Urinary bladder (tissue), 4 donors: ENCODE data around the gene STING1. TPM values are rescaled to one million over a fixed set of nuclear protein-coding genes. Genes with fewer than 3 reads are reported as not detected.
"Not testable (repeated sequence)": the region's sequence is repeated elsewhere in the genome, so short reads cannot be mapped to it uniquely, and the experiment has no call there.

ENCODE experiments used
- DNase-seq: peaks from one replicate; pipeline ENCODE4 v3.0.0-alpha.2; 2015; ENCODE audit errors: extremely low spot score
- H3K27ac ChIP-seq: one replicate; pipeline ENCODE4 v1.5.1; 2013; ENCODE audit warnings: low read depth, mild to moderate bottlenecking, moderate library complexity
- H3K36me3 ChIP-seq: one replicate; pipeline ENCODE4 v1.6.1; 2013; ENCODE audit warnings: mild to moderate bottlenecking, moderate library complexity; ENCODE audit not compliant: insufficient read depth
- H3K4me1 ChIP-seq: one replicate; pipeline ENCODE4 v1.6.1; 2013; ENCODE audit warnings: mild to moderate bottlenecking, moderate library complexity; ENCODE audit not compliant: insufficient read depth
- H3K4me3 ChIP-seq: one replicate; pipeline ENCODE4 v1.5.1; 2013; ENCODE audit warnings: low read depth, low read length
- WGBS: extraction: QIAGEN DNeasy Blood & Tissue Kit; methylation state at CpG from one replicate; pipeline ENCODE4 v1.1.7; 2013; 5-methylcytosine and 5-hydroxymethylcytosine counted together
- polyA plus RNA-seq: library from polyadenylated mRNA; stranded (reverse); fragments of 200-250 nt; gene quantifications from one replicate; pipeline ENCODE4 v1.2.3, GENCODE V29; 2013
- total RNA-seq: library from RNA; depleted of rRNA; stranded (reverse); fragments of >200 nt; gene quantifications from one replicate; pipeline ENCODE4 v1.2.3, GENCODE V29; 2014
- donor health status: healthy with polysubstance abuse.
- donor health status: healthy.

The STING1 gene
- total and polyA plus RNA-seq, 2 donors: 20.0 to 53.0 TPM

DNA sequence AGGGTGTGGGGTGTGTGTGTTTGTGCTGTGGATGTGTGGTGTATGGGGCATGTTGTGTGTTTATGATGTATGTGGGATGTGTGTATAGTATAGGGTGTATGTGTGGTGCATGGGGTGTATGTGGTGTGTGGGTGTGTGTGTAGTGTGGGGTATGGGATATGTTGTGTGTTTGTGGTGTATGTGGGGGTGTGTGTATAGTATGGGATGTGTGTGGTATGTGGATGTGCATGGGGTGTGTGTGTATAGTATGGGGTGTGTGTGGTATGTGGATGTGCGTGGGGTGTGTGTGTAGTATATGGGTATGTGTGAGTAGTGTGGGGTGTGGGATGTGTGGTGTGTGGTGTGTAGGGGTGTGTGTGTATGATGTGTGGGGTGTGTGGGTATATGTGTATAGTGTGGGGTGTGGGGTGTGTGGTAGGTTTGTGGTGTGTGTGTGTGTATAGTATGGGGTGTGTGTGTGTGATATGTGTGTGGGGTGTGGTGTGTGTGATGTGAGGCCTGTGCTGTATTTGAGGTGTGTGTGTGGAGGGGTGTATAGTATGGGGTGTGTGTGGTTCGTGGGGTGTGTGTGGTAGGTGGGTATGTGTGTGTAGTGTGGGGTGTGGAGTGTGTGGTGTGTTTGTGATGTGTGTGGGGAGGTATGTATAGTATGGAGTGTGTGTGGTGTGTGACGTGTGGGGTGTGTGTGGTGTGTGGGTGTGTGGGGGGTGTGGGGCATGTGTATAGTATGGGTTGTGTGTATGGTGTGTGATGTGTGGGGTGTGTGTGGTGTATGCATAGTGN is 30.5 kb downstream of the STING1 start:
- no peak overlapping the region for H3K4me3 ChIP-seq
- 80% methylated on average over 3 of the region's 3 CpGs for WGBS
- no peak for DNase-seq
- no peak overlapping the region for H3K27ac ChIP-seq
- no peaks in the 10 kb centered on the region for H3K4me1 ChIP-seq
- no peaks in the 10 kb centered on the region for H3K36me3 ChIP-seq

DNA sequence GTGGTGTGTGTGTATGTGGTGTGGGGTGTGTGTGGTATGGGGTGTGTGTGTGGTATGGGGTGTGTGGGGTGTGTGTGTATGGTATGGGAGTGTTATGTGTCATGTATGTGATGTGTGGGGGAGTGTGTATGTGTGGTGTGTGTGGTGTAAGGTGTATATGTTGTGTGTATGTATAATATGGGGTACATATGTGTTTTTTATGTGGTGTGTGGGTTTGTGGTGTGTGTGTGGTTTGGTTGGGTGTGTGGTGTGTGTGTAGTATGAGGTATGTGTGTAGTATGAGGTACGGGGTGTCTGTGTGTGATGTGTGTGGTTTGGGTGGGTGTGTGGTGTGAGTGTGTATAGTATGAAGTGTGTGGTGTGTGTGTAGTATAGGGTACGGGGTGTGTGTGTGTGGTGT is 31.4 kb downstream of the STING1 start:
- WGBS: 89% methylated on average over 2 of the region's 2 CpGs
- H3K27ac ChIP-seq: no peak overlapping the region
- no peaks in the 10 kb centered on the region for H3K36me3 ChIP-seq
- no peak overlapping the region for H3K4me3 ChIP-seq
- no peak for DNase-seq
- no peaks in the 10 kb centered on the region for H3K4me1 ChIP-seq

DNA sequence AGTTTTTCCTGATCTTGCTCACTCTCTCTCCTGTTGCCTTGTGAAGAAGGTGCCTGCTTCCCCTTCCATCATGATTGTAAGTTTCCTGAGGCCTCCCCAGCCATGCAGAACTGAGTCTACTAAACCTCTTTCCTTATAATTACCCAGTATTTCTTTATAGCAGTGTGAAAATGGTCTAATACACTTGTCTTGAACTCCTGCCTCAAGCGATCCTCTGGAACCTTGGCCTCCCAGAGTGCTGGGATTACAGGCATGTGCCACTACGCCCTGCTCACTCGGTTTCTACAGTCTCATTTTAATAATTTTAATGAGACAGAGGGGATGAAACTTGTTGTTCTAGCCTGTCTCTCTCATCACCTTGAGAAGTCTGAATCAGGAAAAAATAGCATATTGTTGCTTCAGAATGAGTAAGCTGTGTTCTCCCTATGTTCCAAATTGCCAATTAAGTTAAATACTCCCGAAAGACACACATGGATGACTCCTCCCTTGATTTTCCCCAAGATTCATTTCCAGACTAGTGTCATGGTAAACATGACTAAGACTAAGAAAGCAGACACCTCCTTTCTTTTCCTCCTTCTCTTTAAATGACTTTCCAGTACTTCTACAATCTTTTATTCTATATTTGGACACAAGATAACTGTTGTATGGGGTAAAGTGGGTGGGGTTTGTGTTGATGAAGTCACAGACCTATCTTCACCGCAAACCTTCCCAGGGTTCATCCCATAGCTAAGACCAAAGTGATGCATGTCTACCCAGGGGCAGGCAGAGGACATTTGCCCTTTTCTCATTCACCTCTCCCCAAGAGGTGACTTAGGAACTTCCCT is 35.4 kb downstream of the STING1 start:
- H3K4me1 ChIP-seq: peaks cover 1% of the 10 kb centered on the region
- DNase-seq: no peak
- H3K27ac ChIP-seq: no peak overlapping the region
- no peaks in the 10 kb centered on the region for H3K36me3 ChIP-seq
- 84% methylated on average over 5 of the region's 5 CpGs for WGBS
- no peak overlapping the region for H3K4me3 ChIP-seq

DNA sequence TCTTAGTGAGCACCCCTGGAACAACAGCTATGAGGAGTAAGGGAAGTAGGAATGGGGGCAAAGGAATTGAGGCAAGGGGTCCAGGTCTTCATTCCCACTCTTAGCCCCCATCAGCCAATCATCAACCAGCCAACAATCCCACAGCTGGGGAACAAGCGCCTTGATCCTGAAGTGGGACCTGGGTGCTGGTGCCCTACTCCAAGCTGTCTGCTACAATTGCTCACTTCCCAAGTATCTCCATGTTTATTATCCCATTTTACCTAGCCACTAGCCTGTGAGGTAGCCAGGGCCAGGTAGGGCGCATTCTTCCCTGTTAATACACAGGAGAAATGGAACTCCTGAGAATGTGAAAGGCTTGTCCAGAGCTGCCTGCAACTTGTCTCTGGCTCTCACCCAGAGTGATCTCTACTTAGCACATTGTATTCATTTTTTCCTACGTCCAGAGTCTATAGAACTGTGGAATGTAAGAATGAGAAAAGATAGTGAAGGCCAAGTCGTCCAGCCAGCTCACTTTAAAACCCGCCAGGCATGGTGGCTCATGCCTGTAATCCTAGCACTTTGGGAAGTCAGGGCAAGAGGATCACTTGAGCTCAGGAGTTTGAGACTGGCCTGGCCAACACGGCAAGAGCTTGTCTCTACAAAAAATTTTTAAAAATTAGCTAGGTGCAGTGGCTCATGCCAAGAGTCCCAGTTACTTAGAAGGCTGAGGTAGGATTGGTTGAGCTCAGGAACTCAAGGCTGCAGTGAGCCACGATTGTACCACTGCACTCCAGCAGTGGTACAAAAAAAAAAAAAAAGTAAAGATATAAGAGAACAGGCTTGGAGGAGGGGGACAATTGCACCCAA is 37.0 kb downstream of the STING1 start:
- H3K36me3 ChIP-seq: no peaks in the 10 kb centered on the region
- DNase-seq: no peak
- H3K4me3 ChIP-seq: no peak overlapping the region
- peaks cover 1% of the 10 kb centered on the region for H3K4me1 ChIP-seq
- whole genome bisulfite sequencing: 43% methylated on average over 7 of the region's 7 CpGs
- H3K27ac ChIP-seq: no peak overlapping the region

DNA sequence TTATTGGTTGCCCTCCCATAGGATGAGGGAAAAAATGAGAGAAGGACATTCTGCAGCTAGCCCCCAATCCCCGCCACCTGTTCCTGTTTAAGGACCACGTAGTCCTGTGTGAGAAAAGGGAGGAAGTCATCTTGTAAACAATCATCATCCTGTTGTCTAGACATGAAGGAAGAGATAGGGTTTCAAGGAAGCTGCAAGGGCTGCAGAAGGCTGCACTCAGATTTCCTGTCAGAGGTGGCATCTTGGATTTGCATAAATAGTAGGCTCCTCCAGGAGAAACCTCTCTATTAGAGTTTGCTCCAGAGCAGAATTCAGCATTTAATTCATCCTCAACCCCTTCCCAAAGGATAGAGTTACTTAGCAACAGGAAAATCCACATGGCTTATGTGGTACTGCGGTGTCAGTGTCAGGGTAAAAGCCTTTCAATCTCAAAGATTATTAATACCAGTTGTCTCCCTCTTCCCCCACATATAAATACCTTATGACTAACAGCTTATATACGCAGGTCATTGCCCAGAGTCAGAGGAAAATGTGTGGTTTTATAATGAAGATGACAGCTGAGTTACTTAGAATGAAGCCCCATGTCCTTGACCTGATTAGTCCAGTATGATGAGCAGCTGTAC is 38.6 kb downstream of the STING1 start:
- no peaks in the 10 kb centered on the region for H3K36me3 ChIP-seq
- WGBS: 56% methylated on average over 4 of the region's 4 CpGs
- H3K4me1 ChIP-seq: peaks cover 1% of the 10 kb centered on the region
- H3K4me3 ChIP-seq: no peak overlapping the region
- no peak for DNase-seq
- H3K27ac ChIP-seq: no peak overlapping the region

DNA sequence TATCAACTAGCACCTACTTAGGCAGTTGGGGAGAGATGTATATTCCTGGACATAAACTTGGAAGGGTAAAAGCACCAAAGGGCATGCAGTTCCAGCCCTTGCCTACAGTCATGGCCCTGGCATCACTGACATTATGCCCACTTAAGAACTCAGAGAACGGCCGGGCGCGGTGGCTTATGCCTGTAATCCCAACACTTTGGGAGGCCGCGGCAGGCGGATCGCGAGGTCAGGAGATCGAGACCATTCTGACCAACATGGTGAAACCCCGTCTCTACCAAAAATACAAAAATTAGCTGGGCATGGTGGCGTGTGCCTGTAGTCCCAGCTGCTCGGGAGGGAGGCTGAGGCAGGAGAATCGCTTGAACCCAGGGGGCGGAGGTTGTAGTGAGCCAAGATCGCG is 42.1 kb downstream of the STING1 start:
- DNase-seq, H3K27ac ChIP-seq, H3K4me3 ChIP-seq, H3K36me3 ChIP-seq, H3K4me1 ChIP-seq: not testable (repeated sequence)
- 98% methylated on average over 17 of the region's 17 CpGs for WGBS

DNA sequence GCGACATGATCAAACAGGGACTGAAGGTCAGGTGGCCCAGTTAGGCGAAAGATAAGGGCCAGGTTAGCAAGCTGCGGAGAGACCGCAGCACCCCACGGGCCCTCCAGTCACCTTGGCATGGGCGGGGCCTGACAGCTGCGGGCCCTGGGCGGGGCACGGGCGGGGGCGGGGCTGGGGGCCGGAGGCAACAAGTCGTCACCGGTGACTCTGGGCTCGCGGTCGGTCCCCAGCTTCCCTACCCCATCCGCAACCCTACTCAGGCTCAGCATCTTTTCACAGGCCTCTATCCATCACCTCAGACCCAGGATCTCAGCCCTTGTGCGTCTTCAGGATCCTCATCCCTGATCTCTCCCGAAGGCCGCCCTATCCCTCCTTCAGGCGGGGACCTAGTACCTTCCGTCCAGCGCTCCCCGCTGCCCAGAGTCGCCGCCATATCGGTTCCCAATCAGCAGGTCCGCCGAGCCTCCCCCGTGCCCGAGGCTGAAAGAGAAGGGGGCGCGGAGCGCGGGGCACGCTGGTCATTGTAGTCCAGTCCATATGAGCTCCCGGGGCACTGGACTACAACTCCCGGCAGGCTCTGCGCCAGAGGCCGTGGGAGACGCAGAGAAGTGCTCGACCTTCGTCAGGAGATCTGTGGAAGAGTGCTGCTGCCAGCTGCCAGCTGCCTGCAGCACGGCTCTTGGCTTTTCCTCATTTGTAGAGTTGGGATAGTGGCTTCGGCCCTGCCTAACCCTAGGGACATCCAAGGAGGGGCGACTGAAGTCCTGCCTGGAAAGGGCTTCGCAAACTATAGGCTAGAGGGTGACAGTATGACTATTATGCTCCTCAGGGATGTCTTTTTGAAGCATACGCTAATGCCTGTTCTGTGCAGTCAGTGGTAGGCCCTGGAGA is 43.3 kb downstream of the STING1 start, which contains the start of gene DNAJC18:
TSS of gene DNAJC18 (minus strand) at position 513 of the 891 bp plus-strand sequence. CDS start at position 433, 80 bp downstream.
- Histone ChIP-seq H3K4me3 (peak within 1 kb of the TSS; percentile 74), H3K27ac (peak within 1 kb of the TSS; percentile 91), H3K36me3 (no peaks in the 10 kb centered on the region), H3K4me1 (peaks cover under 1% of the 10 kb centered on the region)
- DNase-seq: peak; percentile 76
- WGBS: 3% methylated on average over 49 of the region's 49 CpGs

DNA sequence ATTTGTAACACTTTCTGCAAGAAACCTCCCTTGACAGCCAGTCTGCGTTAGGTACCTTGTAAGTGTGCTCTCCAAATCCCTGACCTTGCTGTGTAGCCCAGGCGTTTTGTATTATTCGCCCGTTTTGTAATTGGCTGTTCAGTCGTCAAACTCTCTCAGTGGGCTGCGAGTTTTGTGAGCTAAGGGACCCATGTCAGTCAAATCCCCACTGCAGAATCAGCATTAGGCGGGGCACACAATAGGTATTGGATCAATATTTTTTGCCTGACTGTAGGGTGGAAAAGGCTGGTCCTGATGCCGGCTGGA is 43.9 kb downstream of the STING1 start:
- WGBS: 26% methylated on average over 8 of the region's 8 CpGs
- H3K27ac ChIP-seq: no peak overlapping the region
- no peaks in the 10 kb centered on the region for H3K4me1 ChIP-seq
- no peak for DNase-seq
- peak overlapping the region; percentile 74 for H3K4me3 ChIP-seq
- no peaks in the 10 kb centered on the region for H3K36me3 ChIP-seq

DNA sequence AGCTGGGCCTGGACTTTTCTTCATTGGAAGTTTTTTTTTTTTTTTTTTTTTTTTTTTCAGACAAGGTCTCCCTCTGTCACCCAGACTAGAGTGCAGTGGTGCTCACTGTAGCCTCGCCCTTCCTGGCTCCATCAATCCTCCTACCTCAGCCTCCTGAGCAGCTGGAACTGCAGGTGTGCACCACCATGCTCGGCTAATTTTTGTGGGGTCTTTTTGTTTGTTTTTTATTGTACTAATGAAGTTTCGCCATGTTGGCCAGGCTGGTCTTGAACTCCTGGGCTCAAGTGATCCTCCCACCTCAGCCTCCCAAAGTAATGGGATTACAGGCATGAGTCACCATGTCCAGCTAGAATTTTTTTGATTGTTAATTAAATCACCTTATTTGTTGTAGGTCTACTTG is 46.9 kb downstream of the STING1 start:
- H3K36me3 ChIP-seq: no peaks in the 10 kb centered on the region
- no peak overlapping the region for H3K27ac ChIP-seq
- DNase-seq: no peak
- no peak overlapping the region for H3K4me3 ChIP-seq
- WGBS: 97% methylated on average over 3 of the region's 3 CpGs
- no peaks in the 10 kb centered on the region for H3K4me1 ChIP-seq

DNA sequence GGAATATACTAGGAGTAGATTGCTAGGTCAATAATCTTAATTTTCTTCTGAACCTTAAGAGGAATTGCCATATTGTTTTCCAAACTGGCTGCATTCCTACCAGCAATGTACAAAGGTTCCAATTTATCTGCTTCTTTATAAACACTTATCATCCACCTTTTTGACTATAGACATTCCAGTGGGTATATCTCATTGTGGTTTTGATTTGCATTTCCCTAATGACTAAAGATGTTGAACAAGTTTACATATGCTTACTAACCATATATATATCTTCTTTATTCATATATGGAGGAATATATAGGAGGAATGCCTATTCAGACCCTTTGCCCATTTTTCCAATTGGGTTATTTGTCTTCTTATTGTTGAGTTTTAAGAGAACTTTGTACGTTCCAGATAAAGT is 50.9 kb downstream of the STING1 start:
- H3K4me1 ChIP-seq: no peaks in the 10 kb centered on the region
- H3K27ac ChIP-seq: no peak overlapping the region
- H3K4me3 ChIP-seq: no peak overlapping the region
- DNase-seq: no peak
- no peaks in the 10 kb centered on the region for H3K36me3 ChIP-seq
- WGBS: 76% methylated on average over 1 of the region's 1 CpG

DNA sequence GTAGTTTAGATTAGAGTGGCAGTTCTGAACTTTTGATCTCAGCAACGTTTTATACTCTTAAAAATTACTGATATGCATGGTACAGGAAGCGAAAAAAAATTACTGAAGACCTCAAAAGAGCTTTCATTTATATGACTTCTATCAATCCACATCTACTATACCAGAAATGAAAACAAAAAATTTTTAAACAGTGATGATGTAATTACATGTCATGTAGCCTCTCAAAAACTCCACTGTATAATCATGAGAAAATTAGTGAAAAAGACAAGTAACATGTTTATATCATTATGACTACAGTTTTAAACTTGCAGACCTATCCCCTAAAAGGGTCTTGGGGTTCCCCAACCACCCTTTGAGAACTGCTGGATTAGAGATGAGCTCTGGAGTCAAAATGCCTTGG is 52.5 kb downstream of the STING1 start:
- 76% methylated on average over 2 of the region's 2 CpGs for WGBS
- no peaks in the 10 kb centered on the region for H3K4me1 ChIP-seq
- H3K27ac ChIP-seq: no peak overlapping the region
- no peak for DNase-seq
- H3K4me3 ChIP-seq: no peak overlapping the region
- H3K36me3 ChIP-seq: no peaks in the 10 kb centered on the region

DNA sequence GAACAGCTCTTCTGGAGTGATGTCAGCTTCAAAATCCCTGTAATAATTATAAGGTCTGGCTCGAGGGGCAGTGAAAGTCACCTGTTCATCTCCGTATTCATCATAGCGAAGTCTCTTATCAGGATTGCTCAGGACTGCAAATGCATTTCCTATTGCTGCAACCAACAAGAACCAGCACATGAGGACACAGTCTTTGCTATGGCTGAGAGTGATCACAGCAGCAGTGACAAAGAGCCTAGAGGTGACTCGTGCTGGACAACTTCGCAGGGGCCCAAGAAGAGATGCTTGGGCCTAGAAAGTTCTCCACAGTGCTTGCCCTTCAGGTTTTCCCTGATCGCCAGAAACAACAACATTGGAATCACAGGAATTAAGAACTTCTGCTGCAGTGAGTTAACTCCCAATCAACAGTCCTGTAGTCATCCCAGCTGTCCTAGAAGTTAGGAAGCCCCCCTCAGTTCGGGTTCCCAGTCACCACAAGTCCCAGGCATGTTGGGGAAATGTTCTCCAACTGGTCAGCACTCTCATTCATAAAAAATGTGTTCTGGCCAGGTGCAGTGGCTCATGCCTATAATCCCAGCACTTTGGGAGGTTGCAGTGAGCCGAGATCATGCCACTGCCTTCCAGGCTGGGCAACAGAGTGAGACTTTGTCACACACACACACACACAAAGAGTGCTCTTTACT is 56.2 kb downstream of the STING1 start:
- H3K36me3 ChIP-seq: no peaks in the 10 kb centered on the region
- DNase-seq: no peak
- 65% methylated on average over 8 of the region's 8 CpGs for WGBS
- H3K4me1 ChIP-seq: no peaks in the 10 kb centered on the region
- H3K27ac ChIP-seq: no peak overlapping the region
- H3K4me3 ChIP-seq: no peak overlapping the region
